ENCODE measurements around the gene GNPTAB. TPM values are rescaled to one million over a fixed set of nuclear protein-coding genes. Genes with fewer than 3 reads are reported as not detected.
A peak's percentile ranks its signal among the peaks of the same experiment; 100 is the strongest.

Gene GNPTAB
- total and polyA plus RNA-seq, 2 of the 13 experiments (the other 11 are each of a cell fraction or from before 2014, with no cell fraction given), result 13.6 to 19.4 TPM

DNA sequence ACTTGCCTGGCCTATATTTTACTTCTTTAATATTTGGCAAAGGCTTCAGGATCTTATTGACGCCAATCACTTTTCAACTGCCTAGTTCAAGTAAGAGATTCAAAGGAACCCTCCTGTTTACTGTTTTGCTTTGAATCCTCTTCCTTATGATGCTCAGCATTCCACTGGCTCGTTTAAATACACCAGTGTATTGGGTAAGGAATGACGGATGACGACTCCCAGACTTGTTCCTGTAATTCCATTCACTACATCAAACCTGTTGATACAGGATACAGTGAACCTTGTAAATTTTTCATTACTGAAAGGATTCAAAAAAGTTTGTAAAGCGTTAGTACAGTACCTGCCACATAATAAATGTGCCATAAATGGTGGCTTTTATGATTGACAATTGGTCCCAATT, 89.8 kb downstream of the GNPTAB start:
- no peak overlapping the region for H3K27ac ChIP-seq (ENCODE audit: extremely low read length, insufficient read depth, low read length)
- no peaks in the 10 kb centered on the region for H3K79me2 ChIP-seq (ENCODE audit: insufficient read depth, low read length)
- no peaks in the 10 kb centered on the region for H3K27me3 ChIP-seq (ENCODE audit: control insufficient read depth in 1 of 2, insufficient read depth in 2 of 2, low read length in 2 of 2)
- no peak overlapping the region for H3K4me3 ChIP-seq (replicated peaks in 1 of 3; ENCODE audit: insufficient read depth in 1 of 3, low read depth in 2 of 3, low read length in 3 of 3)
- FAIRE-seq (no peak), ATAC-seq (no peak), DNase-seq (ENCODE audit: low spot score) (no peak)
- peaks cover 17 to 44% of the 10 kb centered on the region in 2 experiments for H3K36me3 ChIP-seq (replicated peaks in 1 of 2; ENCODE audit: control insufficient read depth in 1 of 2, insufficient read depth in 2 of 2, low read length in 2 of 2)
- in situ Hi-C loops (cut with HindIII; ENCODE audit: extremely low pct_ligation_motif_present, low pct_unique_long_range_greater_than_20kb), result no loop called here
- WGBS (ENCODE audit: low lambda C conversion rate), result 94% methylated on average over 5 of the region's 5 CpGs
- no peak overlapping the region for H3K9ac ChIP-seq (ENCODE audit: insufficient read depth, low read depth, low read length)
- ChIA-PET POLR2A (no interaction called here), CTCF (ENCODE audit: low intra/inter-chr PET ratio, low total read pairs) (no interaction called here)
- no peaks in the 10 kb centered on the region for H3K4me1 ChIP-seq (ENCODE audit: insufficient read depth, low read length)
- H4K20me1 ChIP-seq (ENCODE audit: insufficient read depth, low read length), result no peaks in the 10 kb centered on the region
- intact Hi-C loops (cut with micrococcal nuclease; ENCODE audit: unreplicated experiment), result no loop called here
- no peak overlapping the region for H3K4me2 ChIP-seq (ENCODE audit: low read depth, low read length)
- no peak overlapping the region for H2AFZ ChIP-seq (ENCODE audit: low read length)
- TF ChIP-seq HNRNPLL (IDR thresholded peaks at IDR 0.05; ENCODE audit: low read depth, low read length, poor library complexity, severe bottlenecking) (no peak), HMG20B (CRISPR knock-in tag; conservative IDR thresholded peaks at IDR 0.05) (no peak), ZNF878 (CRISPR knock-in tag; IDR thresholded peaks at IDR 0.05) (no peak), SOX5 (CRISPR knock-in tag; IDR thresholded peaks at IDR 0.05; ENCODE audit: borderline replicate concordance) (no peak), ZNF563 (CRISPR knock-in tag; IDR thresholded peaks at IDR 0.05) (no peak), POLR2A (IDR thresholded peaks at IDR 0.05; ENCODE audit: insufficient read depth in 1 of 2, low read depth in 2 of 2, low read length in 2 of 2) (peak in 1 of 2 experiments; percentile 5; a peak in 1 of 4 replicates), TBX2 (CRISPR knock-in tag; IDR thresholded peaks at IDR 0.05; ENCODE audit: borderline replicate concordance) (no peak)
- TF ChIP-seq, protein P1, sequence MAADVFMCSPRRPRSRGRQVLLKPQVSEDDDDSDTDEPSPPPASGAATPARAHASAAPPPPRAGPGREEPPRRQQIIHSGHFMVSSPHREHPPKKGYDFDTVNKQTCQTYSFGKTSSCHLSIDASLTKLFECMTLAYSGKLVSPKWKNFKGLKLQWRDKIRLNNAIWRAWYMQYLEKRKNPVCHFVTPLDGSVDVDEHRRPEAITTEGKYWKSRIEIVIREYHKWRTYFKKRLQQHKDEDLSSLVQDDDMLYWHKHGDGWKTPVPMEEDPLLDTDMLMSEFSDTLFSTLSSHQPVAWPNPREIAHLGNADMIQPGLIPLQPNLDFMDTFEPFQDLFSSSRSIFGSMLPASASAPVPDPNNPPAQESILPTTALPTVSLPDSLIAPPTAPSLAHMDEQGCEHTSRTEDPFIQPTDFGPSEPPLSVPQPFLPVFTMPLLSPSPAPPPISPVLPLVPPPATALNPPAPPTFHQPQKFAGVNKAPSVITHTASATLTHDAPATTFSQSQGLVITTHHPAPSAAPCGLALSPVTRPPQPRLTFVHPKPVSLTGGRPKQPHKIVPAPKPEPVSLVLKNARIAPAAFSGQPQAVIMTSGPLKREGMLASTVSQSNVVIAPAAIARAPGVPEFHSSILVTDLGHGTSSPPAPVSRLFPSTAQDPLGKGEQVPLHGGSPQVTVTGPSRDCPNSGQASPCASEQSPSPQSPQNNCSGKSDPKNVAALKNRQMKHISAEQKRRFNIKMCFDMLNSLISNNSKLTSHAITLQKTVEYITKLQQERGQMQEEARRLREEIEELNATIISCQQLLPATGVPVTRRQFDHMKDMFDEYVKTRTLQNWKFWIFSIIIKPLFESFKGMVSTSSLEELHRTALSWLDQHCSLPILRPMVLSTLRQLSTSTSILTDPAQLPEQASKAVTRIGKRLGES (CRISPR knock-in tag; IDR thresholded peaks at IDR 0.05; ENCODE audit: borderline replicate concordance), result no peak
- H3K9me3 ChIP-seq (ENCODE audit: low read length), result no peaks in the 10 kb centered on the region
- no TSS peak for BruUV-seq (replicated peaks)
